Adipocyte (in vitro differentiated cells): ENCODE measurements around the gene RUBCNL.

Experiments
- DNase-seq: peaks from one replicate; pipeline ENCODE4 v3.0.0-alpha.2; 2015; ENCODE audit warnings: low read depth
- H3K27me3 ChIP-seq: replicated peaks from 2 replicates; pipeline ENCODE4 v1.7.0; 2013; ENCODE audit warnings: mild to moderate bottlenecking, low read length, moderate library complexity; ENCODE audit not compliant: control insufficient read depth, insufficient read depth
- H3K36me3 ChIP-seq: 2 replicates; pipeline ENCODE4 v1.7.0; 2013; ENCODE audit warnings: low read length, mild to moderate bottlenecking, moderate library complexity; ENCODE audit not compliant: control insufficient read depth, insufficient read depth, severe bottlenecking
- H3K4me1 ChIP-seq: 2 replicates; pipeline ENCODE4 v1.7.0; 2013; ENCODE audit warnings: mild to moderate bottlenecking, low read length, moderate library complexity; ENCODE audit not compliant: control insufficient read depth, insufficient read depth
- H3K4me3 ChIP-seq: 2 replicates; pipeline ENCODE4 v1.7.0; 2013; ENCODE audit warnings: mild to moderate bottlenecking, low read length, moderate library complexity
- H3K9ac ChIP-seq: 2 replicates; pipeline ENCODE4 v1.7.0; 2013; ENCODE audit warnings: mild to moderate bottlenecking, low read length, moderate library complexity
- H3K9me3 ChIP-seq: 2 replicates; pipeline ENCODE4 v1.7.0; 2013; ENCODE audit warnings: mild to moderate bottlenecking, low read length, moderate library complexity; ENCODE audit not compliant: control insufficient read depth

RUBCNL gene

DNA sequence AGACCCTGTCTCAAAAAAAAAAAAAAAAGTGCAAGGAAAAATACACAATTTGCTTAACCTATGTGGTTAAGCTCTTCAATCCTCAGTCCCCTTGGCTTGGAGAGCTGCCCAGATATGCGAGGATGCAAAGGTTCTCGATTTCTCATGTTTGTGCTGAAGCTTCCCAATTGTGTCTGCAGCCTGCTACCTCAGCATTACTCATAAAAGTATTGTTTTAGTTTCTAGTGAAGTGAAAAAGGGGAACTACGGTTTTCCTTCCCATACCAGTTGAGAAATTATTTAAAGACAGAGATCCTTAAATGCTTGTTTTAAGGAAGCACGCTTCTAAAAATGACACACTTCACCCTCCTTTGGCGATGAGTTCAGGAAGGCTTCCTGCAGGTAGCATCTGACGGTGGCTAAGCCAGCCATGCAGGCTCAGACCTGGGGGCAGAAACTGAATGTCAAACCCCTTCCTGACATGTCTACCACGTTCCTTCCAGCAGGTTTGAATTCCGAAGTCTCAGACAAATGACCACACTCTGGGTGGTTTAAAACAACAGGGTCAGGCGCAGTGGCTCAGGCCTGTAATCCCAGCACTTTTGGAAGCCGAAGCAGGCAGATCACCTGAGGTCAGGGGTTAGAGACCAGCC, 47.9 kb downstream of the RUBCNL start:
- H3K36me3 ChIP-seq = peaks cover 21% of the 10 kb centered on the region
- peaks cover 9% of the 10 kb centered on the region for H3K4me1 ChIP-seq
- H3K9ac ChIP-seq = no peak overlapping the region
- peak; percentile 50 for DNase-seq
- H3K4me3 ChIP-seq = no peak overlapping the region
- H3K27me3 ChIP-seq = no peaks in the 10 kb centered on the region
- H3K9me3 ChIP-seq = no peaks in the 10 kb centered on the region

DNA sequence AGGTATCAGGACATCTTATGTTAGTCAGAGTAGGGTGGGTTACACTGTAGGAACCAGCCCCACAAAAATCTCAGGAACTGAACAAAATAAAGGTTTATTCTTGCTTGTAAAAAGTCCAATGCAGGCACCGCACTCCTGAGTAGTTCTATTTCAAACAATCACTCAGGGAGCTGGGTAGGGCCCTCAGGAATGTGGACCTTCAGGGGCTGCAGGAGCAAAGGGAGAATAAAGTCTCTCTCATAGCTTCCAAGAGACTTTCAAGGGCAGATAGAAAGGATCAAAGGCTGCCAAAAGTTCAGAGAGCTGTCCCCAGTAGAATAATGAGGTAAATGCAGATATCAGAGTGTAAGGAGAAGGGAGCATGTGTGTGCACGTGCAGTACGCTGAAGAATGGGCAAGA, 49.4 kb downstream of the RUBCNL start:
- H3K9ac ChIP-seq = no peak overlapping the region
- no peak for DNase-seq
- H3K27me3 ChIP-seq = no peaks in the 10 kb centered on the region
- peaks cover 9% of the 10 kb centered on the region for H3K4me1 ChIP-seq
- no peaks in the 10 kb centered on the region for H3K9me3 ChIP-seq
- H3K36me3 ChIP-seq = peaks cover 6% of the 10 kb centered on the region
- no peak overlapping the region for H3K4me3 ChIP-seq

DNA sequence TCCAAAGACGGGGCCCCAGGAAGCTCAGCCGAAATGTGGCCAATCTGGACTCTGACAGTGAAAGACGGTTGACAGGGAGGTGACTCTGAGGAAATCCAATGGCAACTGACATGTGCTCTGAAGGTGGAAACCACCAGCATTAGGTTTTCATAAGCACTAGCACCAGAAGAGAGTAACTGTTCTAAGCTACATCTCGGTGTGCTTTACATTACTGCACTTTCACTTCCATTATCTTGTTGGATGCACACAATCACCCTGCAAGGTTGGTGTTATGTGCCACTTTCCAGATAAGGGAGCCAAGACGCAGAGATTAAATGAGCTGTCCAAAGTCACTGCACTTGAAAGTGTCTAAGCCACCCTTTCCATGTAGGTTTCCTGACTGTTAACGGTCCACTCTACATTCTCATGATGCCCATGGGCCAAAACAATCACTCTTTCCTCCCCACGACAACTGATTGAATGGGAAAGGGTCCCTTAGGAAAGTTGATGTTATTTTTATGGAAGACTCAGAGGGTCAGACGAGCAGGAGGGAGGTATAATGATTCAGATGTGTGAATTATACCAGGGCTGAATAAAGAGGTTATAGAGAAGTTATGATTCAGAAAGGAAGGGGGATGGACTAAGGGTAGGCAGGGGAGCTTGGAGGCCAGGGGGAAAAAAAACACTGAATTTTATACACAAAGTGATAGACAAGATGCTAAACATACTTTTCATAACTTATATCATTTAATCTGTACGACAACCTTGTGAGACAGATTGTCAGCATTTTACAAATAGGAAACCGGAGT, 52.8 kb downstream of the RUBCNL start:
- Histone ChIP-seq H3K4me3 (no peak overlapping the region), H3K27me3 (no peaks in the 10 kb centered on the region), H3K4me1 (no peaks in the 10 kb centered on the region), H3K36me3 (no peaks in the 10 kb centered on the region), H3K9me3 (no peaks in the 10 kb centered on the region), H3K9ac (no peak overlapping the region)
- DNase-seq = no peak

DNA sequence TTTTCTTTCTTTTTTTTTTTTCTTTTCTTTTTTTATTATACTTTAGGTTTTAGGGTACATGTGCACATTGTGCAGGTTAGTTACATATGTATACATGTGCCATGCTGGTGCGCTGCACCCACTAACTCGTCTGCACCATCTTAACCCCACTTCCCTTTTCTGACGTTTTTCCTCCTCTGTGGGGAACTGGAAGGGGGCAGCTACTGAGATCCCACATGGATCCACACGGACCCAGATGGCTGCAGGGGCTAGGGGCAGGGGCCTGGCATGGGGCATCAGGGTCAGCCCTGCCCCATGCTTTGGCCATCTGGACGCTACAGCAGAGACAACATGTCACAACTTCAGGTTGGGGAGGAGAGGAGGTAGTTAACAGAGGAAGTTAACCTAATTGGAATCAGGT, 54.3 kb downstream of the RUBCNL start:
- Histone ChIP-seq H3K36me3 (no peaks in the 10 kb centered on the region), H3K9me3 (no peaks in the 10 kb centered on the region), H3K4me3 (no peak overlapping the region), H3K4me1 (no peaks in the 10 kb centered on the region), H3K27me3 (no peaks in the 10 kb centered on the region), H3K9ac (no peak overlapping the region)
- DNase-seq = no peak

DNA sequence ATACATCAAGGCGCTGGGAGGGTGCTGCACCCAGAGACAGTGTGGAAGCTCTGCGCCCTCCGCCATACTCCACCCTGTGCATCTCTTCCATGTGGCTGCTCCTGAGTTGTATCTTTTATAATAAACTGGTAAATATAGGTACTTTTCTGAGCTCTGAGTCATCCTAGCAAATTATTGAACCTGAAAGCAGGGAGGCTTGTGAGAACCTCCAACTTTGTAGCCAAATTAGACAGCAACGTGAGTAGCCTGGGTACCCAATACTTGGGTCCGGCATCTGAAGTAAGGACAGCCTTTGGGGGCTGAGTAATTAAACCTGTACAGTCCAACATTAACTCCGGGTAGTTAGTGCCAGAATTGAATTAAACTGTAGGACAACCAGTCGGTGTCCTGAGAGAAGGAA, 57.4 kb downstream of the RUBCNL start:
- Histone ChIP-seq H3K4me3 (no peak overlapping the region), H3K9ac (no peak overlapping the region), H3K27me3 (no peaks in the 10 kb centered on the region), H3K9me3 (peaks cover 6% of the 10 kb centered on the region), H3K36me3 (no peaks in the 10 kb centered on the region), H3K4me1 (peaks cover 5% of the 10 kb centered on the region)
- DNase-seq = no peak

DNA sequence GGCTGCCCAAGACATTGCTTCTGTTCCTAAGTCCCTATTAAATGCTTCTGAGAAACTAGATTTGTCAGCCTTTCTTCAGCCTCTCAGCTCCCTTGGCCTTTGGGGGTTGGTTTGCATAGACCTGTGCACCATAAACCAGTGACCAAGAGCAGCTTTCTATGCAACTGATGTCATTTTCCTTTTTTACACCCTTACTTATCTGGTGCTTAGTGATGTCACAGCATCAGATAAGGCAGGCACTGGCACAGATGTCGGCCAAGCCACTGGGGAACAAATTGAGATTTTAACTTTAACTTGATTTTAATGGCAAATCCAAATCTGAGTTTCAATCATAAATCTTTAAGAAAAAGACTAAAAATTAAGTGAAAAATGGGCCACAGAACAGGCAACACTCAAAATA, 59.8 kb downstream of the RUBCNL start:
- H3K36me3 ChIP-seq = no peaks in the 10 kb centered on the region
- no peak for DNase-seq
- peaks cover 6% of the 10 kb centered on the region for H3K9me3 ChIP-seq
- H3K9ac ChIP-seq = no peak overlapping the region
- H3K27me3 ChIP-seq = no peaks in the 10 kb centered on the region
- H3K4me3 ChIP-seq = no peak overlapping the region
- peaks cover 6% of the 10 kb centered on the region for H3K4me1 ChIP-seq

DNA sequence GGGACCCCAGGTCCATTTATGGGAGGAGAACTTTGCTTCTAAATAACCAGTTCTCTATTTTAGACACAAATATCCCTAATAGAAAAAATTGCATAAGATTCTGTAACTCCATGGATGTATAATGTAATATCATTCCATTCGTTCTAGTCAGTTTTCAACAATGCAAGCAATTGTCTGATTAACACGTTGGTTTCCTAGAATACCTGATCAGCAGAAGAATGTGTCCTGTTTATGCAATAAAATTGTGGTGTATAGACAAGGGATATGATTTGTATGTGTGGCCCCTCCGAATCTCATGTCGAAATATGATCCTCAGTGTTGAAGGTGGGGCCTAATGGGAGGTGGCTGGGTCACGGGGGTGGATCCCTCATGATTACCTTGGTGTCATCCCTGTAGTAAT, 62.1 kb downstream of the RUBCNL start:
- H3K9ac ChIP-seq = no peak overlapping the region
- H3K4me1 ChIP-seq = peaks cover 20% of the 10 kb centered on the region
- peaks cover 6% of the 10 kb centered on the region for H3K9me3 ChIP-seq
- H3K27me3 ChIP-seq = no peaks in the 10 kb centered on the region
- no peaks in the 10 kb centered on the region for H3K36me3 ChIP-seq
- peak; percentile 41 for DNase-seq
- H3K4me3 ChIP-seq = no peak overlapping the region

DNA sequence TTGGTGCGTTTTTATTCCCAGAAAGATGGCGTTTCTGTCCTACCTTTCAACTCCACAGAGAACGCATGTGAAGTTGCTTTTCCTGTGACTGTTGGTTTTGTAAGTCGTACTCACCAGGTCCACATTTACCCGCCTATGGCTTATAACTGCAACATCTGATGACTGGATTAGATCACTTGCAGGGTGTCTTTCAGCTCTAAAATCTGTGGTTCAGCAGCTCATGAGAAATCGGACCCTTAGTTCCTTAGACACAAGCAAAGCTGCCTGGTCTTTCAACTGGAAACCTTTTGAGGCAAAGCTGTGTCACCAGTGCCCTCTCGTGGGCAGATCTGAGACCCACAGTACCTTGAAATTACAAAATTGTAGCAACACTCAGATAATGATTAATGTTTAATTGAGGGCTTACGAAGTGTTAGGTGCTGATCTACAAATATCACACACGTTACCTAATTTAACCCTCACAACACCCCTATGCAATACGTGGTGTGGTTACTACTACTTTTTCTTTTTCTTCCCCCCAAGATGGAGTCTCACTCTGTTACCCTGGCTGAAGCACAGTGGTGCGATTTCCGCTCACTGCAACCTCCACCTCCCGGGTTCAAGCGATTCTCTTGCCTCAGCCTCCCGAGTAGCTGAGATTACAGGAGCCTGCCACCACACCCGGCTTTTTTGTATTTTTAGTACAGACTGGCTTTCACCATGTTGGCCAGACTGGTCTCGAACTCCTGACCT, 65.4 kb downstream of the RUBCNL start:
- no peaks in the 10 kb centered on the region for H3K36me3 ChIP-seq
- H3K9me3 ChIP-seq = peaks cover 6% of the 10 kb centered on the region
- no peak overlapping the region for H3K4me3 ChIP-seq
- peak overlapping the region; percentile 16 for H3K9ac ChIP-seq
- H3K27me3 ChIP-seq = no peaks in the 10 kb centered on the region
- DNase-seq = peak; percentile 83
- peaks cover 25% of the 10 kb centered on the region for H3K4me1 ChIP-seq

DNA sequence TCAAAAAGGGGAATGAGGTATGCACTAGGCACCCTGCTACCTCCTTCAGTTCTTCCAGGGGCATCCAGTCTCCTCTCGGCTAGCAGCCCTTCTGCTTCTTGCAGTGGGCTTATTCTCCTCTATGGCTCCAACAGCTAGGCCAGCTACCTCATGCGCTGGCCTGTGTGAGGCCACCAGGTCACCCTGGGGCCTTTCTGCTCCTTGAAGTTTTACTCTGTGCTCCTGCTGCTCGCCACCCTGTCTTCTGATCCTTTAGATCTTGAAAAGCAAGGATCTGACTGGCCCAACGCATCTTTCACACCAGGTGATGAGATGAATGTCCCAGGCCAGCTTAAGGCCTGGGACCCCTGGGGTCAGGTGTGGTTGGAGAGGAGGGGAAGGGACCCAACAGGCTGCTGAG, 66.2 kb downstream of the RUBCNL start:
- Histone ChIP-seq H3K4me1 (peaks cover 25% of the 10 kb centered on the region), H3K27me3 (no peaks in the 10 kb centered on the region), H3K9ac (peak overlapping the region; percentile 16), H3K9me3 (no peaks in the 10 kb centered on the region), H3K4me3 (no peak overlapping the region), H3K36me3 (no peaks in the 10 kb centered on the region)
- DNase-seq = no peak

DNA sequence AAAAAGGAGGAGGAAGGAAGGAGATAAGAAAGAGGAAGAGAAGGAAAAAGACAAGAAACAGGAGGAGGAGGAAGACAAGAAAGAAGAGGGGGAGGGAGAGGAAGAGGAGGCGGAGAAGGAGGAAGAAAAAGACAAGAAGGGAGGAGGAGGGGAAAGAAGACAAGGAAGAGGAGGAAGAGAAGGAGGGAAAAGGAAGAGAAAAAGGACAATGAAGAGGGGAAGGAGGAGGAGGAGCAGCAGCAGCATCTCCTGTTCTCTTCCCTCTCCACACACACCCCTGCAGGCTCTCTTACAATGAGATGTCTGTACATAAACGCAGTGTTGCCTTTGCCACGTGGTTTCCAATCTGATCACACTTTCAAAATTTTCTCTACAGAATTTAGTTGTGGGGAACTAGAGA, 66.6 kb downstream of the RUBCNL start:
- peaks cover 25% of the 10 kb centered on the region for H3K4me1 ChIP-seq
- no peak for DNase-seq
- H3K9ac ChIP-seq = no peak overlapping the region
- H3K4me3 ChIP-seq = no peak overlapping the region
- no peaks in the 10 kb centered on the region for H3K9me3 ChIP-seq
- no peaks in the 10 kb centered on the region for H3K27me3 ChIP-seq
- H3K36me3 ChIP-seq = no peaks in the 10 kb centered on the region

DNA sequence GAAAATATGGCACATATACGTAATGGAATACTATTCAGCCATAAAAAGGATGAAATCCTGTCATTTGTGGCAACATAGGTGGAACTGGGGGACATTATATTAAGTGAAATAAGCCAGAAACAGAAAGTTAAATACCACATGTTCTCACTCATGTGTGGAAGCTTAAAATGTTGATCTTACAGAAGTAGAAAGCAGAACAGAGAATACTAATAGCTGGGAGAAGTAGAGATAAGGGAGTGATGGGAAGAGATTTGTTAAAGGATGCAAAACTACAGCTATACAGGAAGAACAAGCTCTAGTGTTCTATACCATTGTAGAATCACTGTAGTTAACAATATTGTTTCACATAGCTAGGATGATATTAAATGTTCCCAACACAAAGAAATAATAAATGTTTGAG, 68.1 kb downstream of the RUBCNL start:
- no peak for DNase-seq
- Histone ChIP-seq H3K27me3 (no peaks in the 10 kb centered on the region), H3K4me1 (peaks cover 19% of the 10 kb centered on the region), H3K36me3 (no peaks in the 10 kb centered on the region), H3K9ac (no peak overlapping the region), H3K4me3 (no peak overlapping the region), H3K9me3 (no peaks in the 10 kb centered on the region)
